HepG2 (cell line): Measurements from ENCODE around the gene ARL6.

ENCODE experiments used
- EZH2 ChIP-seq: conservative IDR thresholded peaks from 2 replicates; pipeline ENCODE4 v1.6.1; 2012; ENCODE audit warnings: mild to moderate bottlenecking, low read depth, low read length, moderate library complexity
- IRF2 ChIP-seq: IDR thresholded peaks from 2 replicates; pipeline ENCODE4 v1.6.1; 2018; ENCODE audit warnings: missing genetic modification reagents, missing compliant biosample characterization
- ZNF749 ChIP-seq: sonication (generic); formaldehyde crosslinking; IDR thresholded peaks from 2 replicates; pipeline ENCODE4 v1.8.0; 2022; ENCODE audit warnings: mild to moderate bottlenecking, missing genetic modification reagents, moderate library complexity, borderline replicate concordance

DNA sequence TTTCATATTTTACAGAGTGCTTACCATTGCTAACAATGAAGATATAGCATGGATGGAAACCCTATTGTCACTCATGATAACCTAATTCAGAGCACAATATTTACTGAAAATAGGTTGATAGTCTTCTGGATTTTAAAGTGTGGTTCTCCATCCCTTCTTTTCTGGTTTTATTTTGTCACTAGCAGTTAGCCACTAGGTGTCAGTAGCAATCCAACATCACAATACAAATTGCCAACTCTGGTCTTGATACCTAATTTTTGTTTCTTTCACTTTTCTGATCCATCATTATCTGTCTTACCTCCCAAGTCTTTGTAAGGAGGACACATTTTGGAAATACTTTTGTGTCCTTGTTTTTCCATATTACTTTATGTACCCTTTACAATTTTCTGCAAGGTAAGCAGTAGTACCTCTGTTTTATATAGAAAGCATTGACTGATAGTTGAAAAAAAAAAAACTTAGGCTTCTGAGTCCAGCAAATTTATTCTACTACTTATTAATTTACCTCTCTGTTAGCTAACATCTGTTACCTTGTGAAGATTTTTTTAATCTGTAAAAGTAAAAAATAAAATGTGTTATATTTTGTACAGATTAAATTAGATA is 29.0 kb downstream of the ARL6 start:
- TF ChIP-seq ZNF749 (CRISPR knock-in tag) (no peak), IRF2 (CRISPR knock-in tag) (no peak), EZH2 (no peak)
